ENCODE results near the gene RAB40AL.
A peak's percentile ranks its signal among the peaks of the same experiment; 100 is the strongest.
"Not testable (repeated sequence)": the region's sequence is repeated elsewhere in the genome, so short reads cannot be mapped to it uniquely, and the experiment has no call there.

RAB40AL gene

GRCh38 chrX:102936972-102937371 is at the start of gene RAB40AL:
TSS of gene RAB40AL (plus strand) at chrX:102937272. CDS start at chrX:102937319, 47 bp downstream.
- H3K4me3 ChIP-seq (ENCODE audit: low read depth, low read length): not testable (repeated sequence)

GRCh38 chrX:102887687-102888086 is 49.4 kb upstream of the RAB40AL start:
- TF ChIP-seq CTCF (IDR thresholded peaks at IDR 0.05; ENCODE audit: borderline replicate concordance, insufficient read depth, low read depth, low read length): no peak
- no peak overlapping the region for H3K4me3 ChIP-seq (ENCODE audit: low read depth, low read length)

- no peak overlapping the region for H3K4me3 ChIP-seq (ENCODE audit: low read depth, low read length)
- TF ChIP-seq CTCF (IDR thresholded peaks at IDR 0.05; ENCODE audit: borderline replicate concordance, insufficient read depth, low read depth, low read length): no peak
These were observed 45.0 kb upstream of the RAB40AL start for GRCh38 chrX:102892103-102892502.

GRCh38 chrX:102899940-102900916 is 36.8 kb upstream of the RAB40AL start:
- H3K4me3 ChIP-seq (ENCODE audit: low read depth, low read length): no peak overlapping the region
- TF ChIP-seq CTCF (IDR thresholded peaks at IDR 0.05; ENCODE audit: borderline replicate concordance, insufficient read depth, low read depth, low read length): peak; percentile 70

GRCh38 chrX:102902355-102902754 is 34.7 kb upstream of the RAB40AL start:
- no peak overlapping the region for H3K4me3 ChIP-seq (ENCODE audit: low read depth, low read length)
- TF ChIP-seq CTCF (IDR thresholded peaks at IDR 0.05; ENCODE audit: borderline replicate concordance, insufficient read depth, low read depth, low read length): no peak

GRCh38 chrX:102930990-102931756 is 5.9 kb upstream of the RAB40AL start:
- H3K4me3 ChIP-seq (ENCODE audit: low read depth, low read length): no peak overlapping the region
- no peak for TF ChIP-seq CTCF (IDR thresholded peaks at IDR 0.05; ENCODE audit: borderline replicate concordance, insufficient read depth, low read depth, low read length)

- TF ChIP-seq CTCF (IDR thresholded peaks at IDR 0.05; ENCODE audit: borderline replicate concordance, insufficient read depth, low read depth, low read length): peak; percentile 78
These were observed 2.4 kb upstream of the RAB40AL start for GRCh38 chrX:102934624-102935023.

More at GRCh38 chrX:102934624-102935023, 2.4 kb upstream of the RAB40AL start:
- no peak overlapping the region for H3K4me3 ChIP-seq (ENCODE audit: low read depth, low read length)
